ENCODE results near the gene GPC3. TPM values are rescaled to one million over a fixed set of nuclear protein-coding genes. Genes with fewer than 3 reads are reported as not detected.

Gene GPC3
- total and polyA plus RNA-seq, 8 donors, result 0.46 to 137 (median 4.4) TPM

GRCh38 chrX:133968109-133968508, 17.3 kb downstream of the GPC3 start:
- intact Hi-C loops (cut with DNase I; ENCODE audit: low total_unique reads), result no loop called here
- Histone ChIP-seq H3K4me3 (no peak overlapping the region), H3K27ac (no peak overlapping the region), H3K36me3 (no peaks in the 10 kb centered on the region), H3K27me3 (peaks cover 0 to 21% (median 0%) of the 10 kb centered on the region in 3 donors), H3K4me1 (no peaks in the 10 kb centered on the region), H3K9me3 (no peaks in the 10 kb centered on the region)
- 61 to 96% (median 74%) methylated on average over 5 of the region's 5 CpGs for whole genome bisulfite sequencing, 5 donors
- DNase-seq, result no peak
- TF ChIP-seq POLR2AphosphoS5 (IDR thresholded peaks at IDR 0.05) (no peak), POLR2A (IDR thresholded peaks at IDR 0.05) (no peak)

- Histone ChIP-seq H3K4me1 (no peaks in the 10 kb centered on the region), H3K27ac (no peak overlapping the region), H3K36me3 (no peaks in the 10 kb centered on the region), H3K4me3 (no peak overlapping the region), H3K27me3 (peaks cover 0 to 18% (median 0%) of the 10 kb centered on the region in 3 donors), H3K9me3 (no peaks in the 10 kb centered on the region)
- DNase-seq, result no peak
- WGBS, 5 donors, result 64 to 82% (median 75%) methylated on average over 3 of the region's 3 CpGs
- intact Hi-C loops (cut with DNase I; ENCODE audit: low total_unique reads), result no loop called here
- no peak for TF ChIP-seq EP300 (IDR thresholded peaks at IDR 0.05)
- no peak for TF ChIP-seq CTCF (IDR thresholded peaks at IDR 0.05)
- no peak for TF ChIP-seq POLR2AphosphoS5 (IDR thresholded peaks at IDR 0.05)
- no peak for TF ChIP-seq POLR2A (IDR thresholded peaks at IDR 0.05)
These were observed 19.2 kb downstream of the GPC3 start for GRCh38 chrX:133966199-133966598.

- intact Hi-C loops (cut with DNase I; ENCODE audit: low total_unique reads), result no loop called here
- TF ChIP-seq POLR2AphosphoS5 (IDR thresholded peaks at IDR 0.05) (no peak), CTCF (IDR thresholded peaks at IDR 0.05) (no peak), EP300 (IDR thresholded peaks at IDR 0.05) (no peak), POLR2A (IDR thresholded peaks at IDR 0.05) (no peak)
- Histone ChIP-seq H3K4me1 (no peaks in the 10 kb centered on the region), H3K27ac (no peak overlapping the region), H3K9me3 (no peaks in the 10 kb centered on the region), H3K27me3 (peaks cover 0 to 18% (median 0%) of the 10 kb centered on the region in 3 donors), H3K36me3 (no peaks in the 10 kb centered on the region), H3K4me3 (no peak overlapping the region)
- DNase-seq, result no peak
- WGBS, 5 donors, result 75 to 95% (median 90%) methylated on average over 3 of the region's 3 CpGs
These were observed 20.1 kb downstream of the GPC3 start for GRCh38 chrX:133965321-133965720.

GRCh38 chrX:133961046-133961445, 24.3 kb downstream of the GPC3 start:
- intact Hi-C loops (cut with DNase I; ENCODE audit: low total_unique reads), result no loop called here
- 69 to 86% (median 81%) methylated on average over 6 of the region's 6 CpGs for WGBS, 5 donors
- no peaks in the 10 kb centered on the region for H3K9me3 ChIP-seq
- no peaks in the 10 kb centered on the region for H3K4me1 ChIP-seq
- no peak overlapping the region for H3K4me3 ChIP-seq
- no peak for DNase-seq
- no peak for TF ChIP-seq POLR2AphosphoS5 (IDR thresholded peaks at IDR 0.05)
- H3K27ac ChIP-seq, result no peak overlapping the region
- H3K36me3 ChIP-seq, result no peaks in the 10 kb centered on the region
- H3K27me3 ChIP-seq, result no peaks in the 10 kb centered on the region

GRCh38 chrX:133959972-133960371, 25.4 kb downstream of the GPC3 start:
- intact Hi-C loops (cut with DNase I; ENCODE audit: low total_unique reads), result no loop called here

More at GRCh38 chrX:133959972-133960371, 25.4 kb downstream of the GPC3 start:
- Histone ChIP-seq H3K36me3 (no peaks in the 10 kb centered on the region), H3K4me3 (no peak overlapping the region), H3K27ac (no peak overlapping the region), H3K4me1 (no peaks in the 10 kb centered on the region), H3K9me3 (no peaks in the 10 kb centered on the region), H3K27me3 (no peaks in the 10 kb centered on the region)
- DNase-seq, result no peak
- TF ChIP-seq POLR2AphosphoS5 (IDR thresholded peaks at IDR 0.05) (no peak), CTCF (IDR thresholded peaks at IDR 0.05) (no peak), POLR2A (IDR thresholded peaks at IDR 0.05) (no peak), EP300 (IDR thresholded peaks at IDR 0.05) (no peak)
- WGBS, 5 donors, result 66 to 94% (median 84%) methylated on average over 2 of the region's 2 CpGs

Measured in stomach (tissue), 9 donors.